Measurements from ENCODE around the gene ZFAND2A. TPM values are rescaled to one million over a fixed set of nuclear protein-coding genes. Genes with fewer than 3 reads are reported as not detected.
"Not testable (repeated sequence)": the region's sequence is repeated elsewhere in the genome, so short reads cannot be mapped to it uniquely, and the experiment has no call there.

Gene ZFAND2A
- total RNA-seq, 1 experiment from 2014 or later, result 70.3 TPM

- no peak for DNase-seq (ENCODE audit: low spot score)
Observed at GRCh38 chr7:1124164-1124563, 35.8 kb downstream of the ZFAND2A start.

DNA sequence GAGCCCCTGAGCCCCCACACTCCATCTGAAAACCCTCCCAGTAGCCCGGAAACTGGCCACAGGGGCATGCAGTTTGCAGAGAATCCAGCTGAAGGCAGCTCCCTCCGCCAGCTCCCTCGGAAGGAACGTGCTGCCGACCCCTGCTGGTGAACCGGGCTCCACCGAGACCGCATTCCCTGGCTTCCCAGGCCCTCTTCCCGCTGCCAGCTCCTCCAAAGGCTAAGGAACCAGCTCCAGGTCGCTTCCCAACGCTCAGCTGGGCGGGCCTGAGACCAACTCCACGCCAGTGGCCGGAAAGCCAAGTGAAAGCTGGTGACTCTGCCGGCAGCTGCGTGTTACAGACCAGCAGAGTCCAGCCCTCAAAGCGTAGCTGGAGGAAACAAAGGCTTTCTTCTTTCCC lies 36.3 kb downstream of the ZFAND2A start:
- DNase-seq (ENCODE audit: low spot score), result no peak

DNA sequence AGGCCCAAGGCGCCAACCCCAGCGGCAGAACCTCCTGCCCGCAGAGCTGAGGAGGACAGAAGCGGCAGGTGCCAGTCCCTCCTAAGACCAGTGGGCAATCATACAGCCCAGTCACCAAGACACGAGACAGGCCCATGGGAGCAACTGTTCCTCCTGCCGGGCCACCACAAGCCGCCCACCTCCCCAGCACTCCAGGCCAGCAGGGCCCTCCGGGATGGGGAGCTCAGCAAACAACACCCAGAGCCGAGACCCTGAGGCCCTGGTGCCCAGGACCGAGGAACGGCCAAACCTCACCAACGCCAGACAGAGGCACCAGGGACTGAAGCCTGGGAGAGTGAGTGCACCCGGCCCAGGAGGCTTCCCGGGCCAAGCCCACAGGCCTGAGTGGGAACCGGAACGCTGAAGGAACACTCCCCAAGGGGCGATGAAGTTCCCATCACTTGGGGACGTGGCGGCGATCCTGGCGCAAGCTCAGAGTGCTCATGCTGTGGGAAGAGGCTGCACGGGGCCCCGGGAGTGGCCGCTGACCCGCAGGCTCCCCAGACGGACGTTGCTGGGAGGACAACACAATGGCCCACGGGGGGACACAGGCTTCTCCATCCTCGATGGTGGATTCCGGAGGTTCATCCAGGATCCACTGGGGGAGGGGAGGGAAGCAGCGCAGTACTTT lies 37.0 kb downstream of the ZFAND2A start:
- no peak for DNase-seq (ENCODE audit: low spot score)

DNA sequence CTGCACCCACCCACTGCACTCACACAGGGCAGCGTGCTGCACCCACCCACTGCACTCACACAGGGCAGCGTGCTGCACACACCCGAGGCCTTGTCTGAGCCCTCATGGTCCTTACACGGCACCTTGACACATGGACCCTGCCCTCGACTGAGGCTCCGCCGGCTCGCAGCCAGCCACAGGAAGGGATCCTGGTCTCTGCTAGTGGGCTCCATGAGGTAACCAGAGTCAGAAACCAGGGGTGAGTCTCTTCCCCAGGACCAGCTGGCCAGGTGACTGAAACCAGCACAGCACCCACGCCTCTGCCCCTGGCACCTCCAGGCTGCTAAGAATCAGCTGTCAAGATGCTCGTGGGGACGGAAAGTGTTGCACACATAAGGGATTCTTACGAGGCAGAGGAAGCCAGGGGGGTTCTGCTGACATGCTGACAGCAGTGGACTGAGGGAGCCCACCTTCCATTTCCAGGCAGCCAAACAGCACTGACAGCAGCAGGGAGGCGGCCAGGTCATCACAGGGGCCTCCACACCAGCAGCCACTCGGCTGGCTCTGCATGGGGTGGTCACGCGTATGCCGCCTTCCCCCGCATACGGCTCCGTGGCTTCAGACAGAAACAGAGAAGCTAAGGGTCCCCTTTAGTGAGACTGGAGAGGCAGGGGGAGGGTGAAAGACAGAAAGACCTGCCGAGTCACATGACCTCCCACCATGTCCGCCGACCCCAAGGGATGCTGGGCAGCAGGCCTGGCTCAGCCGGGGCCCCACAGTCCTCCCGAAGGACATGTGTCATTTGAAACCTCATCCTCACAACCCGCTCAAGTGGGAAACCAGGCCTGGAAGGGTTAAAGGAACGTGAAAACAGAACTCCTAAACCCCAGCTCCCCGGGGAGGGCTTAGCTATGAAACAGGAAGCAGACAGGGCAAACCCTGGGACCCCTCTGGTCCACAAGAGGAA lies 37.8 kb downstream of the ZFAND2A start:
- DNase-seq (ENCODE audit: low spot score), result no peak

DNA sequence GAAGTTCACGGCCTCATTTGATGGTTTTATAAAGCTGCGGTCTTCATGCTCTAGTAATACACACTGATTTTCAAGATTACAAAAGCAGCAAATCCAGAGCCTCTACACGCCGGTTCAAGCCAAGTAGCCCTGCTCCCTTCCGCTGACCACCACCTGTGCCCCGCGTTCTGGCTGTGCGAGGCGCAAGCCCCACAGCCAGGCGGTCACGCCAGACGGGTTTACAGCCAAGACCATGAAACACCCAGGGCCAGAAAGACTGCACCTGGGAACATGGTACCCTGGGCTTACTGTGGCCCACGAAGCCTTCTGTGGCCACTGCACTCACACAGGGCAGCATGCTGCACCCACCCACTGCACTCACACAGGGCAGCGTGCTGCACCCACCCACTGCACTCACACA lies 38.5 kb downstream of the ZFAND2A start:
- DNase-seq (ENCODE audit: low spot score), result no peak

DNA sequence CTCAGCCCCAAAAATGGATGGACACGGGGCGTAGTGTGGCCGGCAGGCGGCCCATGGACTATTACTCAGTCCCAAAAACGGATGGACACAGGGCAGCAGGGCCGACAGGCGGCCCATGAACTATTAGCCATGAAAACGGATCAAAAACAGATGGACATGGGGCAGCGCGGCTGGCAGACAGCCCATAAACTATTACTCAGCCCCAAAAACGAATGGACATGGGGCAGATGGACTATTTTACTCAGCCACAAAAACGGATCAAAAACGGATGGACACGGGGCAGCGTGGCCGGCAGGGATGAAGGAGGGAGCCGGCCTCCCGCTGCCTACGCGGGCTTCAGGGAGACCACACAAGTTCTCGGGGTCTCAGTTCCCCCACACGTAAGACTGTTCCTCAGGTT lies 39.2 kb downstream of the ZFAND2A start:
- no peak for DNase-seq (ENCODE audit: low spot score)

- DNase-seq (ENCODE audit: low spot score), result no peak
Observed at GRCh38 chr7:1119201-1119600, 40.8 kb downstream of the ZFAND2A start.

DNA sequence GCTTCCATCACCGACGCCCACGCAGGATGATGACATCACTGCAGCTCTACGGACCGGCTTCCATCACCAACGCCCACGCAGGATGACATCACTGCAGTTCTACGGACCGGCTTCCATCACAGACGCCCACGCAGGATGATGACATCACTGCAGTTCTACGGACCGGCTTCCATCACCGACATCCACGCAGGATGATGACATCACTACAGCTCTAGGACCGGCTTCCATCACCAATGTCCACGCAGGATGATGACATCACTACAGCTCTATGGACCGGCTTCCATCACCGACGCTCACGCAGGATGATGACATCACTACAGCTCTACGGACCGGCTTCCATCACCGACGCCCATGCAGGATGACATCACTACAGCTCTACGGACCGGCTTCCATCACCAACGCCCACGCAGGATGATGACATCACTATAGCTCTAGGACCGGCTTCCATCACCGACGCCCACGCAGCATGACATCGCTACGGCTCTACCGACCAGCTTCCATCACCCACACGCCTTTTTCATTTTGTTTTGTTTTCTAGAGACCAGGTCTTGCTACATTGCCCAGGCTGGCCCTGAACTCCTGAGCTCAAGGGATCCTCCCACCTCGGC lies 42.6 kb downstream of the ZFAND2A start:
- DNase-seq (ENCODE audit: low spot score), result no peak

- not testable (repeated sequence) for DNase-seq (ENCODE audit: low spot score)
Observed at GRCh38 chr7:1116383-1117008, 43.5 kb downstream of the ZFAND2A start.

GRCh38 chr7:1115171-1116045 lies 44.6 kb downstream of the ZFAND2A start:
- DNase-seq (ENCODE audit: low spot score), result not testable (repeated sequence)

DNA sequence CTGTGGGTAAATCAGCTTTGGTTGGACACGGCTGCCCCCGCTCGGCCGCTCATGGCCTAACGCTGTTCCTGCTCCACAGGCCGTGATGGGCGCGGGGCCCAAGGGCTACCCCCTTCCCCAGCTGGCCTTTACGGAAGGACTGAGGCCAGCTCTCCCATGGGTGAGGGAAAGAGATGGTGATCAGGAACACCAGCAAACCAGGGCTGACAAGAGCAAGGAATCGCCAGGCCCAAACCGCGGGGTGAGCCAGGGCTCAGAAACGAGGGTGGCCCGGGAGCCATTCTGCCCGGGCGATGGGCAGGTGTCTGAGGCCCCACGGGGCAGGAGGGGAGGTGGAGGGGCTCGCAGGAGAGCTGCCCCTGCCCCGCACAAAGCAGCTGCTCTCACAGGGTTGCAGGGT lies 45.5 kb downstream of the ZFAND2A start:
- no peak for DNase-seq (ENCODE audit: low spot score)

- DNase-seq (ENCODE audit: low spot score), result no peak
Observed at GRCh38 chr7:1114088-1114487, 45.9 kb downstream of the ZFAND2A start.

GRCh38 chr7:1113548-1113885 lies 46.5 kb downstream of the ZFAND2A start:
- DNase-seq (ENCODE audit: low spot score), result no peak

GRCh38 chr7:1112625-1113547 lies 47.1 kb downstream of the ZFAND2A start:
- DNase-seq (ENCODE audit: low spot score), result no peak

DNA sequence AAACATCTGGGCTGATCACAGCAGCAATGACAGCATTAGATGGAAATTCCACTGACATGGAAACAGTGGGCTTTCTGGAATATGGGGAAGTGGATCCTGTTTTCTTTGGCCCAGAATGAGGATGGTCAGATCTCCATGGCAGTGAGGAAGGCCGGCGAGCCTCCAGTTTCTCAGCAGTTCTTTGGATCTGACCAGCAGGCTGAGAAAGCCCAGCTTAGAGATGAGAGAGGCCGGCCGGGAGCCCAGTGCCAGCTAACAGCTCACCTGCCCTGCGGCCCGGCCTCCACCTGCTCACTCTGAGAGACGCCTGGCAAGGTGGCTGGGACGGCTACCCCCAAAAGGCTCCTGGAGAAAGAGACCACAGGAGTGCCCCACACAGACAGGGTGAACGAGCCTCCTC lies 47.9 kb downstream of the ZFAND2A start:
- DNase-seq (ENCODE audit: low spot score), result no peak

DNA sequence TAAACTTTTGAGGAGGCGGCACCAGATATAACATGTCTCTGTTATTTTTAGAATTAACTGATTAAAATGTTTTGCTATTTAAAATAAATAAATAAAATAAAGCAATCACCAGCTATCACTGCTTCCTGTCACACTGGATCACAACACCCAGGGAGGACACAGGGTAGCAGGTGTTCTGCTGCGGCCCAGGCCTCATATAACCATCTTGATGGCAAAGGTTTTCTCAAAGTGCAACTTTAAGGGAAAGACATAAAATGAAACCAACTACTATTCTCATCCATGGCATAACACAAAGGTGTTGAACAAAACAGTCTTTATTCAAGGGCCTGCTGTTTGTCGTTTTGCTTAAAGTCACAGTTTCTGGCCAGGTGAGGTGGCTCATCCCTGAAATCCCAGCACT lies 48.8 kb downstream of the ZFAND2A start:
- DNase-seq (ENCODE audit: low spot score), result no peak

GRCh38 chr7:1110358-1110757 lies 49.6 kb downstream of the ZFAND2A start:
- no peak for DNase-seq (ENCODE audit: low spot score)

DNA sequence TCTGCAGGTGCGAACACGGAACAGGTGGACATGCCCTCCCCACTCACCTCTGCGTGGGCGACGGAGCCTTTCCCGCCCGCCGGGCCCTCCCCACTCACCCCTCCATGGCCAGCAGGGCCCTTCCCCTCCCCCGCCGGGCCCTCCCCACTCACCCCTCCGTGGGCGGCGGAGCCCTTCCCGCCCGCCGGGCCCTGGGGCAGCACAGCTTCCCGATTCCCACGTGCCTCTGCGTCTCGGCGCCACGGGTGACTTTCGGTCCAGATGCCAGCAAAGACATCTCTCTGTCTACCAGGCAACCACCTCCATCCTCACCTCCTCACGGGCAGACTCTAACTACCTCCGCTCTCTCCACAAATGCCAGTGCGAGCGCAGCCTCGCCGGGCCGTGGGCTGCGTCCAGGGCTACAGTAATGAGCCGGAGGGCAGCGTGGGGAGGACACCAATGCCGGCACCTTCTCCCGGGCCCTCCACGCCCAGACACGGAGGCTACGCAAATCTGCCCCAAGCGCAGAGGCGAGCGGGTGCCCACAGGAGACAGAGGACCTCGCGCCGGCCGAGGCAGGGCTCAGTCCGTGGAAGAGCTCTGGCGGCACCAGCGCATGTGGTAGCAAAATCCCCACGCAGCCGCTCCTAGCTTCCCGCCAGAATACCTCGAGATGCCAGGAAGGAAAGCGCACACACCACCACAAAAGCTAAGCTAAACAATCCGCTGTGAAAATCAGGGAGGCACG lies 50.2 kb downstream of the ZFAND2A start:
- no peak for DNase-seq (ENCODE audit: low spot score)

DNA sequence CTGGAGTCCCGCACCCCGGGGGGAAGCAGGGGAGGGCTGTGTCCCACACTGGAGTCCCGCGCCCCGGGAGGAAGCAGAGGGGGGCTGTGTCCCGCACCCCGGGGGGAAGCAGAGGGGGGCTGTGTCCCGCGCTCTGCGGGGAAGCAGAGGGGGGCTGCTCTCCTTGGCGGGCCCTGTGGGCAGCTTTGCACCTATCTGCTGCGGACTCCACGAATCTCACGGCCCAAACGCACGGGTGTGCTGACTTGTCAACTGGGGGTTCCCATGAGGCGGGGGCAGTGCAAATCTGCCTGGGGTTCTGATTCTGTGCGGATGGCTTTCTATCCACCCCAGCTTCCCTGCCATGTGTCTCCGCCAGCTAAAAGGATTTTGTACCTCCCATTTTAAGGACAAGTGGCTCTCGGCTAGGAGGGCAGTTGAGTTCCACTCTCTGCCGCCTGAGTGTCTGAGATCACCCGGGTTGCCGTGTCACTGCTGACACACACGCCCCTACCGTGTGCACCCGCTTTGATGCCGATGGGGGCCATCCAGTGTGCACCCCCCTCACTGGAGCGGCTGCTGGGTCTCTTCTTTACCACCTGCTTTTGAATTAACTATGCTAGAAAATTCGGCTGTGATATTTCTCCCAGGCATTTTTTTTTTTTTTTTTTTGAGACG lies 51.6 kb downstream of the ZFAND2A start:
- no peak for DNase-seq (ENCODE audit: low spot score)
